Mesenchymal stem cell (in vitro differentiated cells and primary cell): ENCODE results near the gene MTIF3.

ENCODE experiments used
- DNase-seq: peaks from one replicate; pipeline ENCODE4 v3.0.0-alpha.2; 2013
- H2AFZ ChIP-seq: one replicate; pipeline ENCODE4 v1.6.1; 2013; ENCODE audit warnings: low read depth, mild to moderate bottlenecking, control low read depth, inconsistent platforms, low read length, moderate library complexity
- H2AK5ac ChIP-seq: 2 replicates; pipeline ENCODE4 v1.6.1; 2013; ENCODE audit warnings: low read length, moderate library complexity, mild to moderate bottlenecking, inconsistent platforms; ENCODE audit not compliant: severe bottlenecking
- H2BK120ac ChIP-seq: one replicate; pipeline ENCODE4 v1.6.1; 2013; ENCODE audit warnings: low read depth, mild to moderate bottlenecking, inconsistent platforms, low read length, moderate library complexity
- H2BK12ac ChIP-seq, 2 experiments: one replicate each; pipeline ENCODE4 v1.6.1; 2013; ENCODE audit warnings: inconsistent platforms in 2 of 2, low read length in 2 of 2, mild to moderate bottlenecking in 2 of 2, moderate library complexity in 2 of 2, control low read depth in 1 of 2
- H2BK15ac ChIP-seq: one replicate; pipeline ENCODE4 v1.6.1; 2013; ENCODE audit warnings: mild to moderate bottlenecking, low read depth, inconsistent platforms; ENCODE audit not compliant: poor library complexity, severe bottlenecking
- H2BK5ac ChIP-seq: 2 replicates; pipeline ENCODE4 v1.6.1; 2013; ENCODE audit warnings: low read depth, mild to moderate bottlenecking, low read length, control low read depth, inconsistent platforms; ENCODE audit not compliant: poor library complexity, severe bottlenecking
- H3K14ac ChIP-seq, 2 experiments: one replicate each; pipeline ENCODE4 v1.6.1; 2013; ENCODE audit warnings: inconsistent platforms in 2 of 2, low read length in 2 of 2, control low read depth in 1 of 2, mild to moderate bottlenecking in 1 of 2, moderate library complexity in 1 of 2
- H3K18ac ChIP-seq, 2 experiments: one replicate each; pipeline ENCODE4 v1.6.1; 2013; ENCODE audit warnings: inconsistent platforms in 2 of 2, low read length in 2 of 2, control low read depth in 1 of 2, low read depth in 1 of 2, mild to moderate bottlenecking in 1 of 2
- H3K23ac ChIP-seq, 2 experiments: one replicate each; pipeline ENCODE4 v1.6.1; 2013; ENCODE audit warnings: inconsistent platforms in 2 of 2, low read length in 2 of 2, mild to moderate bottlenecking in 2 of 2, moderate library complexity in 2 of 2, control low read depth in 1 of 2
- H3K27ac ChIP-seq: 2 replicates; pipeline ENCODE4 v1.5.1; 2013; ENCODE audit warnings: mild to moderate bottlenecking, moderate library complexity, low read length, control low read depth, inconsistent platforms; ENCODE audit not compliant: poor library complexity, severe bottlenecking
- H3K27me3 ChIP-seq, 2 experiments: 2 replicates each; pipeline versions ENCODE4 v1.6.1 to v1.7.0; 2013; ENCODE audit warnings: low read length in 2 of 2, mild to moderate bottlenecking in 2 of 2, moderate library complexity in 2 of 2, control low read depth in 1 of 2, inconsistent platforms in 1 of 2; ENCODE audit not compliant: control insufficient read depth in 1 of 2, insufficient read depth in 1 of 2
- H3K36me3 ChIP-seq, 2 experiments: 2 replicates each; pipeline versions ENCODE4 v1.6.1 to v1.7.0; 2013; ENCODE audit warnings: low read length in 2 of 2, control low read depth in 1 of 2, inconsistent platforms in 1 of 2, low read depth in 1 of 2, mild to moderate bottlenecking in 1 of 2; ENCODE audit not compliant: insufficient read depth in 2 of 2, control insufficient read depth in 1 of 2
- H3K4ac ChIP-seq, 2 experiments: one replicate each; pipeline ENCODE4 v1.6.1; 2013; ENCODE audit warnings: inconsistent platforms in 2 of 2, low read length in 2 of 2, mild to moderate bottlenecking in 2 of 2, moderate library complexity in 2 of 2, control low read depth in 1 of 2, low read depth in 1 of 2
- H3K4me1 ChIP-seq: 2 replicates; pipeline ENCODE4 v1.6.1; 2013; ENCODE audit warnings: low read depth, low read length, control low read depth; ENCODE audit not compliant: control insufficient read depth, insufficient read depth
- H3K4me2 ChIP-seq: 2 replicates; pipeline ENCODE4 v1.6.1; 2013; ENCODE audit warnings: low read length, mild to moderate bottlenecking, inconsistent platforms; ENCODE audit not compliant: poor library complexity, severe bottlenecking
- H3K4me3 ChIP-seq, 2 experiments: 2 replicates each; pipeline versions ENCODE4 v1.5.1 to v1.7.0; 2013; ENCODE audit warnings: low read length in 2 of 2, mild to moderate bottlenecking in 2 of 2, control low read depth in 1 of 2, low read depth in 1 of 2; ENCODE audit not compliant: insufficient read depth in 1 of 2
- H3K79me1 ChIP-seq: replicated peaks from 2 replicates; pipeline ENCODE4 v1.6.1; 2013; ENCODE audit warnings: mild to moderate bottlenecking, control low read depth, low read length, inconsistent platforms; ENCODE audit not compliant: poor library complexity, severe bottlenecking
- H3K9ac ChIP-seq: 2 replicates; pipeline ENCODE4 v1.7.0; 2013; ENCODE audit warnings: mild to moderate bottlenecking, low read length, moderate library complexity
- H3K9me3 ChIP-seq: 2 replicates; pipeline ENCODE4 v1.7.0; 2013; ENCODE audit warnings: mild to moderate bottlenecking, low read length; ENCODE audit not compliant: control insufficient read depth
- H4K8ac ChIP-seq: one replicate; pipeline ENCODE4 v1.6.1; 2013; ENCODE audit warnings: inconsistent platforms, mild to moderate bottlenecking, low read length, moderate library complexity
- H4K91ac ChIP-seq: one replicate; pipeline ENCODE4 v1.6.1; 2013; ENCODE audit warnings: mild to moderate bottlenecking, low read length, inconsistent platforms
- WGBS: methylation state at CpG from one replicate; pipeline ENCODE4 v1.1.7; 2013; ENCODE audit warnings: mixed read lengths; 5-methylcytosine and 5-hydroxymethylcytosine counted together

The MTIF3 gene

GRCh38 chr13:27428160-27428559 lies 22.2 kb downstream of the MTIF3 start:
- Histone ChIP-seq H3K79me1 (peaks cover 34% of the 10 kb centered on the region), H3K4ac (no peak overlapping the region), H2BK120ac (no peak overlapping the region), H3K4me3 (no peak overlapping the region), H2BK5ac (no peak overlapping the region), H2AFZ (no peak overlapping the region), H3K9ac (no peak overlapping the region), H4K91ac (no peak overlapping the region), H3K4me2 (no peak overlapping the region), H3K18ac (no peak overlapping the region), H2AK5ac (no peak overlapping the region), H3K23ac (no peak overlapping the region), H3K27me3 (no peaks in the 10 kb centered on the region), H3K27ac (no peak overlapping the region), H2BK12ac (no peak overlapping the region), H3K4me1 (peaks cover 24% of the 10 kb centered on the region), H4K8ac (no peak overlapping the region), H2BK15ac (no peak overlapping the region), H3K36me3 (peaks cover 23 to 61% of the 10 kb centered on the region in 2 experiments), H3K9me3 (no peaks in the 10 kb centered on the region), H3K14ac (no peak overlapping the region)
- WGBS = 84% methylated on average over 5 of the region's 5 CpGs
- no peak for DNase-seq

GRCh38 chr13:27427641-27428040 lies 22.7 kb downstream of the MTIF3 start:
- H4K8ac ChIP-seq = no peak overlapping the region
- H2BK120ac ChIP-seq = no peak overlapping the region
- no peak overlapping the region for H3K18ac ChIP-seq
- peaks cover 24% of the 10 kb centered on the region for H3K4me1 ChIP-seq
- H2BK12ac ChIP-seq = no peak overlapping the region
- no peak overlapping the region for H3K27ac ChIP-seq
- H3K27me3 ChIP-seq = no peaks in the 10 kb centered on the region
- no peak overlapping the region for H3K23ac ChIP-seq
- H2BK15ac ChIP-seq = no peak overlapping the region
- WGBS = 86% methylated on average over 2 of the region's 2 CpGs
- peaks cover 31% of the 10 kb centered on the region for H3K79me1 ChIP-seq
- no peak overlapping the region for H3K4me2 ChIP-seq
- no peak overlapping the region for H4K91ac ChIP-seq
- H3K4ac ChIP-seq = no peak overlapping the region
- H3K4me3 ChIP-seq = no peak overlapping the region
- H3K9me3 ChIP-seq = no peaks in the 10 kb centered on the region
- no peak overlapping the region for H3K14ac ChIP-seq
- H2BK5ac ChIP-seq = no peak overlapping the region
- no peak overlapping the region for H3K9ac ChIP-seq
- peaks cover 21 to 56% of the 10 kb centered on the region in 2 experiments for H3K36me3 ChIP-seq
- DNase-seq = no peak
- no peak overlapping the region for H2AK5ac ChIP-seq
- H2AFZ ChIP-seq = no peak overlapping the region

- peak overlapping the region; percentile 93 for H3K9ac ChIP-seq
- peaks cover 15 to 41% of the 10 kb centered on the region in 2 experiments for H3K36me3 ChIP-seq
- peak overlapping the region; percentile 67 for H3K27ac ChIP-seq
- H2AK5ac ChIP-seq = no peak overlapping the region
- H2AFZ ChIP-seq = no peak overlapping the region
- no peaks in the 10 kb centered on the region for H3K9me3 ChIP-seq
- no peaks in the 10 kb centered on the region for H3K27me3 ChIP-seq
- H3K23ac ChIP-seq = no peak overlapping the region
- no peak overlapping the region for H2BK120ac ChIP-seq
- peaks cover 24% of the 10 kb centered on the region for H3K79me1 ChIP-seq
- H3K18ac ChIP-seq = peak overlapping the region; percentile 79 to 93
- H2BK12ac ChIP-seq = no peak overlapping the region
- no peak overlapping the region for H3K14ac ChIP-seq
- no peak overlapping the region for H4K91ac ChIP-seq
- no peak overlapping the region for H2BK5ac ChIP-seq
- H2BK15ac ChIP-seq = no peak overlapping the region
- peak overlapping the region in 1 of 2 experiments; percentile 87 for H3K4me3 ChIP-seq
- H3K4ac ChIP-seq = no peak overlapping the region
- peak; percentile 87 for DNase-seq
- H3K4me2 ChIP-seq = peak overlapping the region; percentile 93
- WGBS = 34% methylated on average over 17 of the region's 17 CpGs
- peaks cover 21% of the 10 kb centered on the region for H3K4me1 ChIP-seq
- peak overlapping the region; percentile 65 for H4K8ac ChIP-seq
Observed at GRCh38 chr13:27425918-27426630, 24.3 kb downstream of the MTIF3 start.

GRCh38 chr13:27425158-27425917 lies 25.0 kb downstream of the MTIF3 start:
- Histone ChIP-seq H4K91ac (peak overlapping the region; percentile 80), H3K4me2 (peak overlapping the region; percentile 93), H2AFZ (no peak overlapping the region), H3K79me1 (peaks cover 23% of the 10 kb centered on the region), H2BK5ac (no peak overlapping the region), H3K4ac (peak overlapping the region; percentile 13 to 44), H4K8ac (peak overlapping the region; percentile 55), H2BK15ac (no peak overlapping the region), H3K9me3 (no peaks in the 10 kb centered on the region), H2BK12ac (peak overlapping the region in 1 of 2 experiments; percentile 75), H3K27ac (peak overlapping the region; percentile 67), H2AK5ac (peak overlapping the region; percentile 71), H3K4me3 (peak overlapping the region; percentile 70 to 87), H3K4me1 (peaks cover 21% of the 10 kb centered on the region), H3K14ac (peak overlapping the region in 1 of 2 experiments; percentile 24), H3K27me3 (no peaks in the 10 kb centered on the region), H2BK120ac (no peak overlapping the region), H3K9ac (peak overlapping the region; percentile 93), H3K36me3 (peaks cover 15 to 33% of the 10 kb centered on the region in 2 experiments), H3K23ac (peak overlapping the region in 1 of 2 experiments; percentile 37), H3K18ac (peak overlapping the region; percentile 79 to 93)
- 58% methylated on average over 13 of the region's 13 CpGs for WGBS
- no peak for DNase-seq
